SK-N-SH treated with all-trans-retinoic acid at 6 μM for 48 hours (cell line): ENCODE results near the gene HSP90AB1.

Source experiments
- BACH2 ChIP-seq: fragments of 250-450 bp; sonication (Bioruptor Pico); IDR thresholded peaks from 2 replicates; pipeline ENCODE4 v1.9.0; 2021; ENCODE audit warnings: mild to moderate bottlenecking, borderline replicate concordance
- ZFP3 ChIP-seq: fragments of 250-450 bp; sonication (Bioruptor Pico); IDR thresholded peaks from 2 replicates; pipeline ENCODE4 v1.5.0; 2020; ENCODE audit warnings: mild to moderate bottlenecking, moderate library complexity

DNA sequence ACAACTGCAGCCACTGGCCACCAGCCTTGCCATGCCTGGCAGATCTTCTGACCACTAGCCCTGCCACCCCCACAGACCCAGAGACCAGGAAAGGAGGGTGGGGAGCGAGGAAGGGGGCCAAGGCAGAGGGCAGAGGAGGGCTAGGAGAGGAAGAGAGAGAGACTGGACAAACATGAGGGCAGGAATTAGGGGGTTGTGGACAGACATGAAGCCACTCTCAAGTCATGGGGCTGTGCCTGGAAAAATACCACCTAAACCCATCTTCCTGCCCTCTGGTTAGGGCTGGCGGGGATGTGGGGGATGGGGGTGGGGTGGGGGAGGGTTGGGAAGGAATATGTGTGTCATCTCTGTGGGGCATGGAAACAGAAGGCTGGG, 25.0 kb upstream of the HSP90AB1 start:
- TF ChIP-seq ZFP3 (CRISPR knock-in tag) = no peak
- no peak for TF ChIP-seq BACH2 (CRISPR knock-in tag)
